Measurements from ENCODE around the gene EXOC6B. TPM values are rescaled to one million over a fixed set of nuclear protein-coding genes. Genes with fewer than 3 reads are reported as not detected.

The EXOC6B gene
- total RNA-seq, 1 experiment from 2014 or later = 33.7 TPM

DNA sequence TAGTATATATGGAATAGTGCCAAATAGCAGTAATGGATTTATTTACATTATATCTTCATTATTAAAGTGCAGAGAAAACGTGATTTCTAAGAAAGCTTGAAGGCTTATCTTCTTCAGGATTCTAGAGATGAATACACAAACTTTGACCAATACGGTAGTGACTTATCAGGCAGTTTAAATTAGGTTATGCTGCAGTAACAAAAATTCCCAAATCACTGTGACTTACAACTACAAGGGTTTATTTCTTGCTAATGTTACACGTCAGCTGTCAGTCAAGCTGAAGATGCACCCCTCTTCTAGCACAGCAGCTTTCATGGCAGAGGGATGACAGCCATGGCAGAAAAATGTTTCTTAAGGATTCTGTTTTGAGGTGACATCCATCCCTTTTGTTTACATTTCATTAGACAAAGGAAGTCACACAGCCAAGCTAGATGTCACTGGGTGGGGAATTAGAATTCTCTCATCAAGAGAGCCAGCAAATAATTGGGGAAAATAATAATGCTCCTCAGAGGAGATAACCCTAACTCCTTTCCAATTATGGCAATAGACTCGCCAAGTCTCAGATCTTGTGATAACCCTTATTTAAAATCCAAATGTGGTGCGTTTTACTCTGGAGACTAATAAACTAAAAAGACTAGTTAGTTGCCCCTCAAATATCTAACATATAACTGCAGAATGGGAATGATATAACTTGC, 409.9 kb downstream of the EXOC6B start:
- Mint-ChIP-seq H3K4me1 (peaks cover 11% of the 10 kb centered on the region), H3K9me3 (peaks cover 17% of the 10 kb centered on the region), H3K4me3 (no peak overlapping the region), H3K27me3 (ENCODE audit: low read depth) (no peaks in the 10 kb centered on the region), H3K36me3 (peaks cover 7% of the 10 kb centered on the region), H3K27ac (no peak overlapping the region)
- ChIA-PET CTCF (no interaction called here), POLR2A (no interaction called here)
- ATAC-seq (no peak), DNase-seq (ENCODE audit: low spot score) (no peak)
- TF ChIP-seq, protein P1, sequence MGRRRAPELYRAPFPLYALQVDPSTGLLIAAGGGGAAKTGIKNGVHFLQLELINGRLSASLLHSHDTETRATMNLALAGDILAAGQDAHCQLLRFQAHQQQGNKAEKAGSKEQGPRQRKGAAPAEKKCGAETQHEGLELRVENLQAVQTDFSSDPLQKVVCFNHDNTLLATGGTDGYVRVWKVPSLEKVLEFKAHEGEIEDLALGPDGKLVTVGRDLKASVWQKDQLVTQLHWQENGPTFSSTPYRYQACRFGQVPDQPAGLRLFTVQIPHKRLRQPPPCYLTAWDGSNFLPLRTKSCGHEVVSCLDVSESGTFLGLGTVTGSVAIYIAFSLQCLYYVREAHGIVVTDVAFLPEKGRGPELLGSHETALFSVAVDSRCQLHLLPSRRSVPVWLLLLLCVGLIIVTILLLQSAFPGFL (CRISPR knock-in tag; IDR thresholded peaks at IDR 0.05; ENCODE audit: borderline replicate concordance) = no peak
- no peak for TF ChIP-seq ZNF138 (CRISPR knock-in tag; conservative IDR thresholded peaks at IDR 0.05)
- TF ChIP-seq, protein P2, sequence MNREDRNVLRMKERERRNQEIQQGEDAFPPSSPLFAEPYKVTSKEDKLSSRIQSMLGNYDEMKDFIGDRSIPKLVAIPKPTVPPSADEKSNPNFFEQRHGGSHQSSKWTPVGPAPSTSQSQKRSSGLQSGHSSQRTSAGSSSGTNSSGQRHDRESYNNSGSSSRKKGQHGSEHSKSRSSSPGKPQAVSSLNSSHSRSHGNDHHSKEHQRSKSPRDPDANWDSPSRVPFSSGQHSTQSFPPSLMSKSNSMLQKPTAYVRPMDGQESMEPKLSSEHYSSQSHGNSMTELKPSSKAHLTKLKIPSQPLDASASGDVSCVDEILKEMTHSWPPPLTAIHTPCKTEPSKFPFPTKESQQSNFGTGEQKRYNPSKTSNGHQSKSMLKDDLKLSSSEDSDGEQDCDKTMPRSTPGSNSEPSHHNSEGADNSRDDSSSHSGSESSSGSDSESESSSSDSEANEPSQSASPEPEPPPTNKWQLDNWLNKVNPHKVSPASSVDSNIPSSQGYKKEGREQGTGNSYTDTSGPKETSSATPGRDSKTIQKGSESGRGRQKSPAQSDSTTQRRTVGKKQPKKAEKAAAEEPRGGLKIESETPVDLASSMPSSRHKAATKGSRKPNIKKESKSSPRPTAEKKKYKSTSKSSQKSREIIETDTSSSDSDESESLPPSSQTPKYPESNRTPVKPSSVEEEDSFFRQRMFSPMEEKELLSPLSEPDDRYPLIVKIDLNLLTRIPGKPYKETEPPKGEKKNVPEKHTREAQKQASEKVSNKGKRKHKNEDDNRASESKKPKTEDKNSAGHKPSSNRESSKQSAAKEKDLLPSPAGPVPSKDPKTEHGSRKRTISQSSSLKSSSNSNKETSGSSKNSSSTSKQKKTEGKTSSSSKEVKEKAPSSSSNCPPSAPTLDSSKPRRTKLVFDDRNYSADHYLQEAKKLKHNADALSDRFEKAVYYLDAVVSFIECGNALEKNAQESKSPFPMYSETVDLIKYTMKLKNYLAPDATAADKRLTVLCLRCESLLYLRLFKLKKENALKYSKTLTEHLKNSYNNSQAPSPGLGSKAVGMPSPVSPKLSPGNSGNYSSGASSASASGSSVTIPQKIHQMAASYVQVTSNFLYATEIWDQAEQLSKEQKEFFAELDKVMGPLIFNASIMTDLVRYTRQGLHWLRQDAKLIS (CRISPR knock-in tag; IDR thresholded peaks at IDR 0.05; ENCODE audit: borderline replicate concordance) = no peak
- TF ChIP-seq, protein P3, sequence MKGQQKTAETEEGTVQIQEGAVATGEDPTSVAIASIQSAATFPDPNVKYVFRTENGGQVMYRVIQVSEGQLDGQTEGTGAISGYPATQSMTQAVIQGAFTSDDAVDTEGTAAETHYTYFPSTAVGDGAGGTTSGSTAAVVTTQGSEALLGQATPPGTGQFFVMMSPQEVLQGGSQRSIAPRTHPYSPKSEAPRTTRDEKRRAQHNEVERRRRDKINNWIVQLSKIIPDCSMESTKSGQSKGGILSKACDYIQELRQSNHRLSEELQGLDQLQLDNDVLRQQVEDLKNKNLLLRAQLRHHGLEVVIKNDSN (CRISPR knock-in tag; IDR thresholded peaks at IDR 0.05) = no peak
- no peak for TF ChIP-seq ATF1 (CRISPR knock-in tag; IDR thresholded peaks at IDR 0.05)
- TF ChIP-seq EMX1 (CRISPR knock-in tag; IDR thresholded peaks at IDR 0.05) = no peak
- TF ChIP-seq MXD4 (CRISPR knock-in tag; IDR thresholded peaks at IDR 0.05; ENCODE audit: borderline replicate concordance) = no peak
- no peak for TF ChIP-seq MYBL2 (CRISPR knock-in tag; IDR thresholded peaks at IDR 0.05)
- TF ChIP-seq GRHL2 (CRISPR knock-in tag; IDR thresholded peaks at IDR 0.05; ENCODE audit: insufficient replicate concordance, severe bottlenecking) = no peak
- TF ChIP-seq, protein P4, sequence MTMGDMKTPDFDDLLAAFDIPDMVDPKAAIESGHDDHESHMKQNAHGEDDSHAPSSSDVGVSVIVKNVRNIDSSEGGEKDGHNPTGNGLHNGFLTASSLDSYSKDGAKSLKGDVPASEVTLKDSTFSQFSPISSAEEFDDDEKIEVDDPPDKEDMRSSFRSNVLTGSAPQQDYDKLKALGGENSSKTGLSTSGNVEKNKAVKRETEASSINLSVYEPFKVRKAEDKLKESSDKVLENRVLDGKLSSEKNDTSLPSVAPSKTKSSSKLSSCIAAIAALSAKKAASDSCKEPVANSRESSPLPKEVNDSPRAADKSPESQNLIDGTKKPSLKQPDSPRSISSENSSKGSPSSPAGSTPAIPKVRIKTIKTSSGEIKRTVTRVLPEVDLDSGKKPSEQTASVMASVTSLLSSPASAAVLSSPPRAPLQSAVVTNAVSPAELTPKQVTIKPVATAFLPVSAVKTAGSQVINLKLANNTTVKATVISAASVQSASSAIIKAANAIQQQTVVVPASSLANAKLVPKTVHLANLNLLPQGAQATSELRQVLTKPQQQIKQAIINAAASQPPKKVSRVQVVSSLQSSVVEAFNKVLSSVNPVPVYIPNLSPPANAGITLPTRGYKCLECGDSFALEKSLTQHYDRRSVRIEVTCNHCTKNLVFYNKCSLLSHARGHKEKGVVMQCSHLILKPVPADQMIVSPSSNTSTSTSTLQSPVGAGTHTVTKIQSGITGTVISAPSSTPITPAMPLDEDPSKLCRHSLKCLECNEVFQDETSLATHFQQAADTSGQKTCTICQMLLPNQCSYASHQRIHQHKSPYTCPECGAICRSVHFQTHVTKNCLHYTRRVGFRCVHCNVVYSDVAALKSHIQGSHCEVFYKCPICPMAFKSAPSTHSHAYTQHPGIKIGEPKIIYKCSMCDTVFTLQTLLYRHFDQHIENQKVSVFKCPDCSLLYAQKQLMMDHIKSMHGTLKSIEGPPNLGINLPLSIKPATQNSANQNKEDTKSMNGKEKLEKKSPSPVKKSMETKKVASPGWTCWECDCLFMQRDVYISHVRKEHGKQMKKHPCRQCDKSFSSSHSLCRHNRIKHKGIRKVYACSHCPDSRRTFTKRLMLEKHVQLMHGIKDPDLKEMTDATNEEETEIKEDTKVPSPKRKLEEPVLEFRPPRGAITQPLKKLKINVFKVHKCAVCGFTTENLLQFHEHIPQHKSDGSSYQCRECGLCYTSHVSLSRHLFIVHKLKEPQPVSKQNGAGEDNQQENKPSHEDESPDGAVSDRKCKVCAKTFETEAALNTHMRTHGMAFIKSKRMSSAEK (CRISPR knock-in tag; IDR thresholded peaks at IDR 0.05; ENCODE audit: borderline replicate concordance) = no peak
- TF ChIP-seq, protein P5, sequence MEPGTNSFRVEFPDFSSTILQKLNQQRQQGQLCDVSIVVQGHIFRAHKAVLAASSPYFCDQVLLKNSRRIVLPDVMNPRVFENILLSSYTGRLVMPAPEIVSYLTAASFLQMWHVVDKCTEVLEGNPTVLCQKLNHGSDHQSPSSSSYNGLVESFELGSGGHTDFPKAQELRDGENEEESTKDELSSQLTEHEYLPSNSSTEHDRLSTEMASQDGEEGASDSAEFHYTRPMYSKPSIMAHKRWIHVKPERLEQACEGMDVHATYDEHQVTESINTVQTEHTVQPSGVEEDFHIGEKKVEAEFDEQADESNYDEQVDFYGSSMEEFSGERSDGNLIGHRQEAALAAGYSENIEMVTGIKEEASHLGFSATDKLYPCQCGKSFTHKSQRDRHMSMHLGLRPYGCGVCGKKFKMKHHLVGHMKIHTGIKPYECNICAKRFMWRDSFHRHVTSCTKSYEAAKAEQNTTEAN (CRISPR knock-in tag; IDR thresholded peaks at IDR 0.05) = no peak
- TF ChIP-seq OVOL2 (CRISPR knock-in tag; IDR thresholded peaks at IDR 0.05; ENCODE audit: borderline replicate concordance) = no peak
- TF ChIP-seq, protein P6, sequence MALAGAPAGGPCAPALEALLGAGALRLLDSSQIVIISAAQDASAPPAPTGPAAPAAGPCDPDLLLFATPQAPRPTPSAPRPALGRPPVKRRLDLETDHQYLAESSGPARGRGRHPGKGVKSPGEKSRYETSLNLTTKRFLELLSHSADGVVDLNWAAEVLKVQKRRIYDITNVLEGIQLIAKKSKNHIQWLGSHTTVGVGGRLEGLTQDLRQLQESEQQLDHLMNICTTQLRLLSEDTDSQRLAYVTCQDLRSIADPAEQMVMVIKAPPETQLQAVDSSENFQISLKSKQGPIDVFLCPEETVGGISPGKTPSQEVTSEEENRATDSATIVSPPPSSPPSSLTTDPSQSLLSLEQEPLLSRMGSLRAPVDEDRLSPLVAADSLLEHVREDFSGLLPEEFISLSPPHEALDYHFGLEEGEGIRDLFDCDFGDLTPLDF (CRISPR knock-in tag; IDR thresholded peaks at IDR 0.05) = no peak
- TF ChIP-seq, protein P7, sequence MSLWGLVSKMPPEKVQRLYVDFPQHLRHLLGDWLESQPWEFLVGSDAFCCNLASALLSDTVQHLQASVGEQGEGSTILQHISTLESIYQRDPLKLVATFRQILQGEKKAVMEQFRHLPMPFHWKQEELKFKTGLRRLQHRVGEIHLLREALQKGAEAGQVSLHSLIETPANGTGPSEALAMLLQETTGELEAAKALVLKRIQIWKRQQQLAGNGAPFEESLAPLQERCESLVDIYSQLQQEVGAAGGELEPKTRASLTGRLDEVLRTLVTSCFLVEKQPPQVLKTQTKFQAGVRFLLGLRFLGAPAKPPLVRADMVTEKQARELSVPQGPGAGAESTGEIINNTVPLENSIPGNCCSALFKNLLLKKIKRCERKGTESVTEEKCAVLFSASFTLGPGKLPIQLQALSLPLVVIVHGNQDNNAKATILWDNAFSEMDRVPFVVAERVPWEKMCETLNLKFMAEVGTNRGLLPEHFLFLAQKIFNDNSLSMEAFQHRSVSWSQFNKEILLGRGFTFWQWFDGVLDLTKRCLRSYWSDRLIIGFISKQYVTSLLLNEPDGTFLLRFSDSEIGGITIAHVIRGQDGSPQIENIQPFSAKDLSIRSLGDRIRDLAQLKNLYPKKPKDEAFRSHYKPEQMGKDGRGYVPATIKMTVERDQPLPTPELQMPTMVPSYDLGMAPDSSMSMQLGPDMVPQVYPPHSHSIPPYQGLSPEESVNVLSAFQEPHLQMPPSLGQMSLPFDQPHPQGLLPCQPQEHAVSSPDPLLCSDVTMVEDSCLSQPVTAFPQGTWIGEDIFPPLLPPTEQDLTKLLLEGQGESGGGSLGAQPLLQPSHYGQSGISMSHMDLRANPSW (CRISPR knock-in tag; conservative IDR thresholded peaks at IDR 0.05; ENCODE audit: low read depth) = no peak
